Measurements from ENCODE around the gene PLA2G4E. TPM values are rescaled to one million over a fixed set of nuclear protein-coding genes. Genes with fewer than 3 reads are reported as not detected.

Gene PLA2G4E
- polyA plus RNA-seq, 3 donors: not detected

GRCh38 chr15:41992803-41993190, 28.0 kb downstream of the PLA2G4E start:
- WGBS (ENCODE audit: insufficient coverage): 96% methylated on average over 7 of the region's 7 CpGs
- H3K9me3 ChIP-seq (replicated peaks in 1 of 2; ENCODE audit: control insufficient read depth in 1 of 2, insufficient read depth in 1 of 2, low read length in 2 of 2): no peaks in the 10 kb centered on the region
- TF ChIP-seq CTCF (IDR thresholded peaks at IDR 0.05): no peak
- H2AFZ ChIP-seq (ENCODE audit: insufficient read depth, low read depth, low read length, poor library complexity, severe bottlenecking): no peak overlapping the region
- H3K27me3 ChIP-seq (ENCODE audit: control insufficient read depth in 2 of 2, insufficient read depth in 2 of 2, low read length in 2 of 2): no peaks in the 10 kb centered on the region
- no peak for DNase-seq
- H3K27ac Mint-ChIP-seq: peak overlapping the region in 1 of 7 donors; percentile 26
- no peaks in the 10 kb centered on the region for H3K36me3 ChIP-seq (replicated peaks in 1 of 2; ENCODE audit: control insufficient read depth in 1 of 2, insufficient read depth in 2 of 2, low read length in 2 of 2)
- no peak overlapping the region for H3K4me3 Mint-ChIP-seq
- intact Hi-C loops (cut with micrococcal nuclease): no loop called here
- no peaks in the 10 kb centered on the region for H3K36me3 Mint-ChIP-seq
- no peaks in the 10 kb centered on the region for H3K79me2 ChIP-seq (ENCODE audit: insufficient read depth, low read length)
- no peak overlapping the region for H3K27ac ChIP-seq (ENCODE audit: low read depth in 1 of 2, low read length in 2 of 2)
- no peaks in the 10 kb centered on the region for H4K20me1 ChIP-seq (ENCODE audit: insufficient read depth, low read length)
- no peaks in the 10 kb centered on the region for H3K4me1 Mint-ChIP-seq
- H3K9ac ChIP-seq (ENCODE audit: insufficient read depth, low read length, poor library complexity, severe bottlenecking): no peak overlapping the region
- H3K4me2 ChIP-seq (replicated peaks; ENCODE audit: extremely low read depth, low read length, poor library complexity, severe bottlenecking): no peak overlapping the region
- peaks cover 1 to 6% (median 1%) of the 10 kb centered on the region in 3 donors for H3K27me3 Mint-ChIP-seq (ENCODE audit: low read depth in 3 of 3)
- H3K9me3 Mint-ChIP-seq: no peaks in the 10 kb centered on the region
- no peak overlapping the region for H3K4me3 ChIP-seq (replicated peaks in 1 of 3; ENCODE audit: low read depth in 2 of 3, low read length in 3 of 3)
- H3K4me1 ChIP-seq (ENCODE audit: control insufficient read depth in 1 of 2, insufficient read depth in 2 of 2, low read length in 2 of 2): no peaks in the 10 kb centered on the region

GRCh38 chr15:41992151-41992802, 28.6 kb downstream of the PLA2G4E start:
- no peak overlapping the region for H3K4me3 Mint-ChIP-seq
- Histone ChIP-seq H3K27me3 (ENCODE audit: control insufficient read depth in 2 of 2, insufficient read depth in 2 of 2, low read length in 2 of 2) (no peaks in the 10 kb centered on the region), H3K9ac (ENCODE audit: insufficient read depth, low read length, poor library complexity, severe bottlenecking) (no peak overlapping the region), H3K4me2 (replicated peaks; ENCODE audit: extremely low read depth, low read length, poor library complexity, severe bottlenecking) (no peak overlapping the region), H3K4me1 (ENCODE audit: control insufficient read depth in 1 of 2, insufficient read depth in 2 of 2, low read length in 2 of 2) (no peaks in the 10 kb centered on the region), H4K20me1 (ENCODE audit: insufficient read depth, low read length) (no peaks in the 10 kb centered on the region), H3K4me3 (replicated peaks in 1 of 3; ENCODE audit: low read depth in 2 of 3, low read length in 3 of 3) (no peak overlapping the region), H2AFZ (ENCODE audit: insufficient read depth, low read depth, low read length, poor library complexity, severe bottlenecking) (no peak overlapping the region), H3K27ac (ENCODE audit: low read depth in 1 of 2, low read length in 2 of 2) (no peak overlapping the region), H3K36me3 (replicated peaks in 1 of 2; ENCODE audit: control insufficient read depth in 1 of 2, insufficient read depth in 2 of 2, low read length in 2 of 2) (no peaks in the 10 kb centered on the region), H3K9me3 (replicated peaks in 1 of 2; ENCODE audit: control insufficient read depth in 1 of 2, insufficient read depth in 1 of 2, low read length in 2 of 2) (no peaks in the 10 kb centered on the region), H3K79me2 (ENCODE audit: insufficient read depth, low read length) (no peaks in the 10 kb centered on the region)
- intact Hi-C loops (cut with micrococcal nuclease): no loop called here
- WGBS (ENCODE audit: insufficient coverage): 94% methylated on average over 17 of the region's 18 CpGs
- peaks cover under 1% of the 10 kb centered on the region for H3K4me1 Mint-ChIP-seq
- no peaks in the 10 kb centered on the region for H3K36me3 Mint-ChIP-seq
- H3K27me3 Mint-ChIP-seq (ENCODE audit: low read depth in 3 of 3): peaks cover 1 to 4% (median 1%) of the 10 kb centered on the region in 3 donors
- no peaks in the 10 kb centered on the region for H3K9me3 Mint-ChIP-seq
- TF ChIP-seq CTCF (IDR thresholded peaks at IDR 0.05): no peak
- H3K27ac Mint-ChIP-seq: no peak overlapping the region
- no peak for DNase-seq

Measured in CD14-positive monocyte (primary cell).